HG03135 (cell line): Measurements from ENCODE around the gene FAM177B.
"Not testable (repeated sequence)": the region's sequence is repeated elsewhere in the genome, so short reads cannot be mapped to it uniquely, and the experiment has no call there.

ENCODE experiments used
- ATAC-seq: cut with Tn5 transposase; IDR thresholded peaks from one replicate; pipeline ENCODE4 v1.9.1; 2021; ENCODE audit warnings: mild to moderate bottlenecking, moderate library complexity; ENCODE audit not compliant: unreplicated experiment

FAM177B gene

GRCh38 chr1:222739465-222739864 lies 2.5 kb downstream of the FAM177B start:
- ATAC-seq = no peak

- no peak for ATAC-seq
These were observed 2.9 kb downstream of the FAM177B start for GRCh38 chr1:222739929-222740328.

GRCh38 chr1:222741630-222742457 lies 4.8 kb downstream of the FAM177B start:
- not testable (repeated sequence) for ATAC-seq

GRCh38 chr1:222749927-222750326 lies 12.9 kb downstream of the FAM177B start:
- ATAC-seq = no peak

GRCh38 chr1:222750651-222751050 lies 13.6 kb downstream of the FAM177B start:
- ATAC-seq = peak; percentile 87

- ATAC-seq = no peak
These were observed 14.3 kb downstream of the FAM177B start for GRCh38 chr1:222751255-222751654.

GRCh38 chr1:222754366-222755139 lies 17.6 kb downstream of the FAM177B start:
- no peak for ATAC-seq

GRCh38 chr1:222757646-222758268 lies 20.8 kb downstream of the FAM177B start:
- ATAC-seq = no peak

- no peak for ATAC-seq
These were observed 22.5 kb downstream of the FAM177B start for GRCh38 chr1:222759451-222760035.

- ATAC-seq = no peak
These were observed 24.1 kb downstream of the FAM177B start for GRCh38 chr1:222761083-222761482.

- not testable (repeated sequence) for ATAC-seq
These were observed 25.2 kb downstream of the FAM177B start for GRCh38 chr1:222762178-222762577.

- ATAC-seq = no peak
These were observed 30.2 kb downstream of the FAM177B start for GRCh38 chr1:222767152-222767571.

GRCh38 chr1:222768592-222768991 lies 31.6 kb downstream of the FAM177B start:
- ATAC-seq = no peak

GRCh38 chr1:222769181-222769580 lies 32.2 kb downstream of the FAM177B start:
- ATAC-seq = no peak

- ATAC-seq = no peak
These were observed 33.1 kb downstream of the FAM177B start for GRCh38 chr1:222769971-222770620.

- ATAC-seq = peak; percentile 79
These were observed 36.0 kb downstream of the FAM177B start for GRCh38 chr1:222772996-222773379.

GRCh38 chr1:222777463-222777862 lies 40.5 kb downstream of the FAM177B start:
- ATAC-seq = no peak

GRCh38 chr1:222777977-222778376 lies 41.0 kb downstream of the FAM177B start:
- no peak for ATAC-seq

- peak; percentile 57 for ATAC-seq
These were observed 44.2 kb downstream of the FAM177B start for GRCh38 chr1:222781251-222781650.

- ATAC-seq = no peak
These were observed 46.0 kb downstream of the FAM177B start for GRCh38 chr1:222783051-222783450.

GRCh38 chr1:222784371-222784770 lies 47.4 kb downstream of the FAM177B start:
- no peak for ATAC-seq
